ENCODE data around the gene RTL1.

RTL1 gene

DNA sequence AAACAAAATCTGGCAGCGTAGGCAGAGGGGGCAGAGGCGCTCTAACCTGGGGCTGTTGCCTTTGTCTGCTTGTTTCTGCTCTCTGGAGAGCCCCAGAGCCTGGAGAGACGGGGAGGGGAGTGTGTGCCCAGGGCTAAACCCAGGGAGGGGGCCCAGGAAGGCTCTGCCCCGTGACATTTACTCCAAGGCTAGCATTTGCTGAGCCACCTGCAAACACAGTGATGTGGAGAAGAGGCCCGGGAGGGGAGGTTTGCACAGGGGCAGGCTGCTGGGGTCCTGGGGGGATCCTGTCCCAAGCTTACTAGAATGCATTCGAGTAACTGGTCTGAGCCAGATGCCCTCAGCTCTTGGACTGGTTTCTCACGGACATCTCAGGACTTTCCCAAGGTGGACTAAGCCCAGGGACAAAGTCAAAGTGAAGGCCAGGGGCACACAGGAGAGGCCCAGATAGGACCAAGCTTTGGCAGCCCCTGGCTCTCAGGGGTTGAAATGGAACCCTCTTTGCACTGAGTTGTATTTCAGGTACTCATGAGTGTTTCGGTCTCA lies 65.6 kb downstream of the RTL1 start:
- TF ChIP-seq, protein P1, sequence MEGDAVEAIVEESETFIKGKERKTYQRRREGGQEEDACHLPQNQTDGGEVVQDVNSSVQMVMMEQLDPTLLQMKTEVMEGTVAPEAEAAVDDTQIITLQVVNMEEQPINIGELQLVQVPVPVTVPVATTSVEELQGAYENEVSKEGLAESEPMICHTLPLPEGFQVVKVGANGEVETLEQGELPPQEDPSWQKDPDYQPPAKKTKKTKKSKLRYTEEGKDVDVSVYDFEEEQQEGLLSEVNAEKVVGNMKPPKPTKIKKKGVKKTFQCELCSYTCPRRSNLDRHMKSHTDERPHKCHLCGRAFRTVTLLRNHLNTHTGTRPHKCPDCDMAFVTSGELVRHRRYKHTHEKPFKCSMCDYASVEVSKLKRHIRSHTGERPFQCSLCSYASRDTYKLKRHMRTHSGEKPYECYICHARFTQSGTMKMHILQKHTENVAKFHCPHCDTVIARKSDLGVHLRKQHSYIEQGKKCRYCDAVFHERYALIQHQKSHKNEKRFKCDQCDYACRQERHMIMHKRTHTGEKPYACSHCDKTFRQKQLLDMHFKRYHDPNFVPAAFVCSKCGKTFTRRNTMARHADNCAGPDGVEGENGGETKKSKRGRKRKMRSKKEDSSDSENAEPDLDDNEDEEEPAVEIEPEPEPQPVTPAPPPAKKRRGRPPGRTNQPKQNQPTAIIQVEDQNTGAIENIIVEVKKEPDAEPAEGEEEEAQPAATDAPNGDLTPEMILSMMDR (conservative IDR thresholded peaks at IDR 0.05), result no peak
- TF ChIP-seq ZFX (IDR thresholded peaks at IDR 0.05), result no peak
- no peak overlapping the region for H3K27ac ChIP-seq

DNA sequence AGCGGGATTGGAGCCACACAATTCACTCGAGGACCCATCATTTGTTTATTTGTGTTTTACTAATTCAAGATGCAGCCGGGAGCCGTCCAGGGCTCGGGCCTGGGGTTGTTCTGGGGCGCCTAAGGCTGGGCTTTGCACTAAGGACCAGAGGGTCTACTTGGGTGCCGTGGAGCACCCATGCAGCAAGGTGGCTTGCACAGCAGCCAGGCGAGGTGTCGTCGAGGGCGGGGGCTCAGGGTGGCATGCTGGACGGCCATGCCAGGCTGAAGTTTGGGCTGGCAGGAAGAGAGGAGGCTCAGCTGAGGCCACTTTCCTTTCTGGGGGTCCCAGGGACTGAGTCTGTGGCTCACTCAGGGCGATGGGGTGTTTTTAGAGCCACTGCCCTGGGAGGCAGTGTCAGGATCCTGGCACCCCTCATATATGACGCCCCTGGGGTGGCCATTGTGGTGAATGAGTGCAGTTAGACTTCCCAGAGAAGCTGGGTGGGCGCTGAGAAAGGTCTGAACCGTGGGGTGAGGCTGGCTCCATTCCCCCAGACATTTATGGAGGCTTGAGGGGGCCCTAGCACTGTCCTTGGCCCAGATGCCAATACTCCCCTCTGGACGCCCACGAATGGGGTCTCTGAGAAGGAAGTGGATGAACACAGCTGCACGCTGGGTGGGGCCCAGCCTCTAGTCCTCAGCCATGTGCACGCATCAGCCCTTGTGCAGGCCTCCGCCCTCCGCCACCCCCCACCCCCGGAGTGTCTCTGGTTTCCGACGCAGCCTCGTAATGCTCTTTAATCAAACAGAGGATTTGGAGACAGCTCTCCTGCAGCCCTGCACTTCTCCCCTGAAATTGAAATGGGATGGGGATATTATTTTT lies 66.3 kb downstream of the RTL1 start:
- H3K27ac ChIP-seq, result no peak overlapping the region
- TF ChIP-seq, protein P1 (conservative IDR thresholded peaks at IDR 0.05), result no peak
- TF ChIP-seq ZFX (IDR thresholded peaks at IDR 0.05), result no peak

- no peak overlapping the region for H3K27ac ChIP-seq
- no peak for TF ChIP-seq ZFX (IDR thresholded peaks at IDR 0.05)
- TF ChIP-seq, protein P1 (conservative IDR thresholded peaks at IDR 0.05), result no peak
Measured at GRCh38 chr14:100836311-100836805, 67.2 kb downstream of the RTL1 start.

GRCh38 chr14:100835548-100836310 lies 67.8 kb downstream of the RTL1 start:
- no peak overlapping the region for H3K27ac ChIP-seq

GRCh38 chr14:100834794-100835547 lies 68.6 kb downstream of the RTL1 start:
- TF ChIP-seq, protein P1 (conservative IDR thresholded peaks at IDR 0.05), result no peak
- no peak for TF ChIP-seq ZFX (IDR thresholded peaks at IDR 0.05)
- H3K27ac ChIP-seq, result no peak overlapping the region

More at GRCh38 chr14:100835548-100836310, 67.8 kb downstream of the RTL1 start:
- no peak for TF ChIP-seq ZFX (IDR thresholded peaks at IDR 0.05)
- TF ChIP-seq, protein P1 (conservative IDR thresholded peaks at IDR 0.05), result no peak

DNA sequence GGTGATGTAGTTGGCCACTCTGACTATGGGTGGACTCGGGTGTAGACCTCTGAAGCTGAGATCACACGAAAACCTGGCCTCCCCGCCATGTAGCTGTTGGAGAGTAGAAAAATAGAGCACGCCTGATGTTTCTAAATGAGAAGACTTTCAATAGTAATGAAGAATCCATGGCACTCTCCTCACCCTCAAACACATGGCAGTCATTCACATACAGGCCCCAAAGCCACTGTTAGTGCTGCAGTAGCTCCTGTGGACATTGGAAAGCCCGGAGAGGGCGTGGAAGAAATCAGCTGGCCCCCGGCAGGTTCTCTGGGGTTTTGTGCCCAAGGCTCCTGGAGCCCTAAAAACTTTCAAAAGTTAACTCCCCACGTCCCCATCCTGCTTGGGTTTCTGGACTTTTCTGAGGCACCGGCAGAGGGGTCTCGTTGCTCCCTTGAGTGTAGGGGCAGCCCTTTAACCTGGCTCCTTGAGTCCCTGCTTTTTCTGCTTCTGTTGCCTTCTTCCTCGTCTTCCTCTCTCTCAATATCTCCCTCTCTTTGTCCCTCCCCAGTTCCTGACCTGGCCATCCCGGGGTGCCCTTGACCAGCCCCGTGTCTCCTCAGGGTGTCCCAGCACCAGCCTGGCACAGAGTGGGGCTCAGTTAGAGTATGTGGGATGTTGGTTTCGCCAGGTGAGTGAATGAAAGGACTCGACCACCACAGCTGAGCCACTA lies 69.3 kb downstream of the RTL1 start:
- TF ChIP-seq ZFX (IDR thresholded peaks at IDR 0.05), result no peak
- TF ChIP-seq, protein P1 (conservative IDR thresholded peaks at IDR 0.05), result no peak
- no peak overlapping the region for H3K27ac ChIP-seq

Measured in C4-2B (cell line).